ENCODE measurements around the gene SEC14L1.

DNA sequence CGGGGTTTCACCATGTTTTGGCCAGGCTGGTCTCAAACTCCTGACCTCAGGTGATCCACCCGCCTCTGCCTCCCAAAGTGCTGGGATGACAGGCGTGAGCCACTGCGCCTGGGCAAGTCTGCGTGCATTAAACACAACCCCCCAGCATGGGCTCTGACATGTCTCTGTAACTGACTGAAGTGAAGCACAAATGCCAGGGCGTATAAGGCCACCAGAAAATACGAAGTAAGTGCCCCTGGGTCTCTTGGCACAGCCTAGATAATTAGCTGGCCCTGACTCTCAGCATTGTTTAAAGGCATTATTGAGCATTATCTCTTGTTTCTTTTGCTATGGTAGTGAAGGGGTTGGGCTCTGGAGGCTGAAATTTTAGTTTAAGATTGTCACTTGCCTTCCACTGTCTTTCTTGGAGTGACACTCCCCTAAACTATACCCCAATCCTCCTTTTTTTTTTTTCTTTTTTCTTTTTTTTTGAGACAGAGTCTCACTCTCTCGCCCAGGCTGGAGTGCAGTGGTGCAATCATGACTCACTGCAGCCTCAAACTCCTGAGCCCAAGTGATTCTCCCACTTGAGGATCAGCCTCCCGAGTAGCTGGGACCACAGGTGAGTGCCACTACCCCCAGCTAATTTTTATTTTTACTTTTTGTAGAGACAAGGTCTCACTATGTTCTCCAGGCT, 8.2 kb upstream of the SEC14L1 start:
- TF ChIP-seq, protein P1, sequence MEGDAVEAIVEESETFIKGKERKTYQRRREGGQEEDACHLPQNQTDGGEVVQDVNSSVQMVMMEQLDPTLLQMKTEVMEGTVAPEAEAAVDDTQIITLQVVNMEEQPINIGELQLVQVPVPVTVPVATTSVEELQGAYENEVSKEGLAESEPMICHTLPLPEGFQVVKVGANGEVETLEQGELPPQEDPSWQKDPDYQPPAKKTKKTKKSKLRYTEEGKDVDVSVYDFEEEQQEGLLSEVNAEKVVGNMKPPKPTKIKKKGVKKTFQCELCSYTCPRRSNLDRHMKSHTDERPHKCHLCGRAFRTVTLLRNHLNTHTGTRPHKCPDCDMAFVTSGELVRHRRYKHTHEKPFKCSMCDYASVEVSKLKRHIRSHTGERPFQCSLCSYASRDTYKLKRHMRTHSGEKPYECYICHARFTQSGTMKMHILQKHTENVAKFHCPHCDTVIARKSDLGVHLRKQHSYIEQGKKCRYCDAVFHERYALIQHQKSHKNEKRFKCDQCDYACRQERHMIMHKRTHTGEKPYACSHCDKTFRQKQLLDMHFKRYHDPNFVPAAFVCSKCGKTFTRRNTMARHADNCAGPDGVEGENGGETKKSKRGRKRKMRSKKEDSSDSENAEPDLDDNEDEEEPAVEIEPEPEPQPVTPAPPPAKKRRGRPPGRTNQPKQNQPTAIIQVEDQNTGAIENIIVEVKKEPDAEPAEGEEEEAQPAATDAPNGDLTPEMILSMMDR (IDR thresholded peaks at IDR 0.05), result no peak
- TF ChIP-seq EP300 (IDR thresholded peaks at IDR 0.05) (no peak), POLR2A (IDR thresholded peaks at IDR 0.05) (no peak)
